Effector memory CD4-positive, alpha-beta T cell (primary cell): Measurements from ENCODE around the gene SMIM11.

Experiments
- DNase-seq, 3 donors: peaks; one replicate each; pipeline ENCODE4 v3.0.0-alpha.2; 2020
- H3K27ac ChIP-seq: 2 replicates; pipeline ENCODE4 v1.7.0; 2013; ENCODE audit warnings: mild to moderate bottlenecking, low read length, moderate library complexity; ENCODE audit not compliant: insufficient read depth, poor library complexity, severe bottlenecking
- H3K27me3 ChIP-seq: replicated peaks from 2 replicates; pipeline ENCODE4 v1.7.0; 2013; ENCODE audit warnings: mild to moderate bottlenecking, low read length; ENCODE audit not compliant: insufficient read depth, control insufficient read depth, poor library complexity, severe bottlenecking
- H3K36me3 ChIP-seq: 2 replicates; pipeline ENCODE4 v1.7.0; 2013; ENCODE audit warnings: mild to moderate bottlenecking, low read length, moderate library complexity; ENCODE audit not compliant: control insufficient read depth, insufficient read depth
- H3K4me1 ChIP-seq: 2 replicates; pipeline ENCODE4 v1.7.0; 2013; ENCODE audit warnings: low read length, mild to moderate bottlenecking; ENCODE audit not compliant: control insufficient read depth, insufficient read depth, poor library complexity, severe bottlenecking
- H3K4me3 ChIP-seq: 2 replicates; pipeline ENCODE4 v1.7.0; 2013; ENCODE audit warnings: low read length, low read depth, mild to moderate bottlenecking; ENCODE audit not compliant: insufficient read depth, poor library complexity, severe bottlenecking
- H3K9me3 ChIP-seq: 2 replicates; pipeline ENCODE4 v1.7.0; 2013; ENCODE audit warnings: mild to moderate bottlenecking, low read length, moderate library complexity; ENCODE audit not compliant: control insufficient read depth

Gene SMIM11

GRCh38 chr21:34353182-34353581 is 22.1 kb upstream of the SMIM11 start:
- H3K27me3 ChIP-seq, result no peaks in the 10 kb centered on the region
- H3K36me3 ChIP-seq, result no peaks in the 10 kb centered on the region
- DNase-seq, result no peak
- no peak overlapping the region for H3K4me3 ChIP-seq
- no peaks in the 10 kb centered on the region for H3K9me3 ChIP-seq
- no peaks in the 10 kb centered on the region for H3K4me1 ChIP-seq
- H3K27ac ChIP-seq, result no peak overlapping the region

- H3K4me3 ChIP-seq, result no peak overlapping the region
Measured at GRCh38 chr21:34354836-34355235, 20.5 kb upstream of the SMIM11 start.

GRCh38 chr21:34355570-34355969 is 19.7 kb upstream of the SMIM11 start:
- DNase-seq, result no peak
- Histone ChIP-seq H3K27me3 (no peaks in the 10 kb centered on the region), H3K9me3 (no peaks in the 10 kb centered on the region)

More at GRCh38 chr21:34354836-34355235, 20.5 kb upstream of the SMIM11 start:
- Histone ChIP-seq H3K27me3 (no peaks in the 10 kb centered on the region), H3K36me3 (no peaks in the 10 kb centered on the region), H3K4me1 (no peaks in the 10 kb centered on the region), H3K9me3 (no peaks in the 10 kb centered on the region), H3K27ac (no peak overlapping the region)
- DNase-seq, result no peak

GRCh38 chr21:34357889-34358288 is 17.4 kb upstream of the SMIM11 start:
- Histone ChIP-seq H3K4me1 (no peaks in the 10 kb centered on the region), H3K27ac (no peak overlapping the region), H3K9me3 (no peaks in the 10 kb centered on the region), H3K36me3 (no peaks in the 10 kb centered on the region), H3K4me3 (no peak overlapping the region), H3K27me3 (no peaks in the 10 kb centered on the region)
- DNase-seq, result no peak

More at GRCh38 chr21:34355570-34355969, 19.7 kb upstream of the SMIM11 start:
- Histone ChIP-seq H3K4me3 (no peak overlapping the region), H3K27ac (no peak overlapping the region), H3K4me1 (no peaks in the 10 kb centered on the region), H3K36me3 (no peaks in the 10 kb centered on the region)

- Histone ChIP-seq H3K4me1 (no peaks in the 10 kb centered on the region), H3K9me3 (no peaks in the 10 kb centered on the region), H3K4me3 (no peak overlapping the region), H3K27ac (no peak overlapping the region), H3K27me3 (no peaks in the 10 kb centered on the region), H3K36me3 (no peaks in the 10 kb centered on the region)
- no peak for DNase-seq
Measured at GRCh38 chr21:34358866-34359265, 16.4 kb upstream of the SMIM11 start.

GRCh38 chr21:34360488-34361241 is 14.6 kb upstream of the SMIM11 start:
- Histone ChIP-seq H3K27ac (no peak overlapping the region), H3K4me1 (no peaks in the 10 kb centered on the region), H3K36me3 (no peaks in the 10 kb centered on the region), H3K9me3 (no peaks in the 10 kb centered on the region), H3K27me3 (no peaks in the 10 kb centered on the region), H3K4me3 (no peak overlapping the region)
- DNase-seq, result no peak

- H3K27ac ChIP-seq, result no peak overlapping the region
- H3K36me3 ChIP-seq, result no peaks in the 10 kb centered on the region
- H3K27me3 ChIP-seq, result no peaks in the 10 kb centered on the region
- DNase-seq, result no peak
- H3K9me3 ChIP-seq, result no peaks in the 10 kb centered on the region
- H3K4me1 ChIP-seq, result no peaks in the 10 kb centered on the region
- H3K4me3 ChIP-seq, result no peak overlapping the region
Measured at GRCh38 chr21:34362136-34362444, 13.2 kb upstream of the SMIM11 start.

GRCh38 chr21:34362670-34363069 is 12.6 kb upstream of the SMIM11 start:
- no peaks in the 10 kb centered on the region for H3K9me3 ChIP-seq
- no peaks in the 10 kb centered on the region for H3K36me3 ChIP-seq
- no peak overlapping the region for H3K4me3 ChIP-seq
- H3K4me1 ChIP-seq, result no peaks in the 10 kb centered on the region
- no peak for DNase-seq
- no peaks in the 10 kb centered on the region for H3K27me3 ChIP-seq
- H3K27ac ChIP-seq, result no peak overlapping the region

GRCh38 chr21:34363733-34364132 is 11.6 kb upstream of the SMIM11 start, which contains the start of gene KCNE2:
TSS of gene KCNE2 (plus strand) at chr21:34364006. CDS start at chr21:34370479, 6,473 bp downstream.
- no peak for DNase-seq

GRCh38 chr21:34364921-34365320 is 10.4 kb upstream of the SMIM11 start:
- no peak overlapping the region for H3K27ac ChIP-seq
- no peak overlapping the region for H3K4me3 ChIP-seq
- no peaks in the 10 kb centered on the region for H3K27me3 ChIP-seq
- H3K4me1 ChIP-seq, result no peaks in the 10 kb centered on the region
- no peaks in the 10 kb centered on the region for H3K9me3 ChIP-seq
- no peak for DNase-seq
- H3K36me3 ChIP-seq, result no peaks in the 10 kb centered on the region

More at GRCh38 chr21:34363733-34364132, 11.6 kb upstream of the SMIM11 start, which contains the start of gene KCNE2:
- Histone ChIP-seq H3K36me3 (no peaks in the 10 kb centered on the region), H3K4me3 (no peak within 1 kb of the TSS), H3K27ac (no peak within 1 kb of the TSS), H3K4me1 (no peaks in the 10 kb centered on the region), H3K27me3 (no peaks in the 10 kb centered on the region), H3K9me3 (no peaks in the 10 kb centered on the region)
